Measurements from ENCODE around the gene NTSR1.
A peak's percentile ranks its signal among the peaks of the same experiment; 100 is the strongest.

DNA sequence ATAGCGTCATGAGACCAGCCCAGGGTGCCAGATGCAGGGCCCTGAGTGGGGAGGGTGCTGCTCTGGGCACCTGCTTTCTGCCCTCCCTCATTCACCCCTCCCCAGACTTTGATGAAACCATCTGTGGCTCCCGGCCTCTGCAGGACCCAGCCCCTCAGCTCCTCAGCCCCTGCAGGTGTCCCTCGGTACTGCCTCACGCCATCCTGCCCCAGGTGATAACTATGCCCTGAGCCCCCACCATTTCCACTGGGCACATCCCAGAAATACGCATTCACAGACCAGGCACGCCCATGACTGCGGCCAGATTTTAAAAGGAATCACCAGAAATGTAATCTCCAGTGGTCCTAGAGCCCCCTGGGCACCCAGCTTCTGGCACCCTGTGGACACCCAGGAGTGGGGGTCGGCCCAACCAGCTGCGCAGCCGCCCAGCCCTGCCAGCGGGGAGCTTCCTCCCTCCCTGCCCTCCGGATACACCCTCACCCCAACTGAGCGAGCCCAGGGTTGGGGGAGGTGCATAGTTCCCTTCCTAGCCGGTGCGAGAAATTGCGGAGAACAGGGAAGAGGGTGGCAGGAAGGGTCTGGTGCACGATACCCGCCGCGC, 615 bp upstream of the NTSR1 start:
- TF ChIP-seq POLR2A (IDR thresholded peaks at IDR 0.05) (no peak), POLR2AphosphoS5 (IDR thresholded peaks at IDR 0.05) (no peak), EP300 (IDR thresholded peaks at IDR 0.05; ENCODE audit: low read depth) (no peak)
- TF ChIP-seq, protein P1, sequence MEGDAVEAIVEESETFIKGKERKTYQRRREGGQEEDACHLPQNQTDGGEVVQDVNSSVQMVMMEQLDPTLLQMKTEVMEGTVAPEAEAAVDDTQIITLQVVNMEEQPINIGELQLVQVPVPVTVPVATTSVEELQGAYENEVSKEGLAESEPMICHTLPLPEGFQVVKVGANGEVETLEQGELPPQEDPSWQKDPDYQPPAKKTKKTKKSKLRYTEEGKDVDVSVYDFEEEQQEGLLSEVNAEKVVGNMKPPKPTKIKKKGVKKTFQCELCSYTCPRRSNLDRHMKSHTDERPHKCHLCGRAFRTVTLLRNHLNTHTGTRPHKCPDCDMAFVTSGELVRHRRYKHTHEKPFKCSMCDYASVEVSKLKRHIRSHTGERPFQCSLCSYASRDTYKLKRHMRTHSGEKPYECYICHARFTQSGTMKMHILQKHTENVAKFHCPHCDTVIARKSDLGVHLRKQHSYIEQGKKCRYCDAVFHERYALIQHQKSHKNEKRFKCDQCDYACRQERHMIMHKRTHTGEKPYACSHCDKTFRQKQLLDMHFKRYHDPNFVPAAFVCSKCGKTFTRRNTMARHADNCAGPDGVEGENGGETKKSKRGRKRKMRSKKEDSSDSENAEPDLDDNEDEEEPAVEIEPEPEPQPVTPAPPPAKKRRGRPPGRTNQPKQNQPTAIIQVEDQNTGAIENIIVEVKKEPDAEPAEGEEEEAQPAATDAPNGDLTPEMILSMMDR (IDR thresholded peaks at IDR 0.05): peak in 3 of 5 experiments; percentile 25 to 30 (median 27)
